Memory B cell (primary cell): Measurements from ENCODE around the gene ATP5ME.
"Not testable (repeated sequence)": the region's sequence is repeated elsewhere in the genome, so short reads cannot be mapped to it uniquely, and the experiment has no call there.

ENCODE experiments used
- ATAC-seq: fragments of 150-1000 bp; cut with Tn5 transposase; 2 replicates; pipeline ENCODE4 v1.10.0; 2021; ENCODE audit warnings: low read depth, mild to moderate bottlenecking, moderate library complexity
- DNase-seq, 2 donors: peaks; one replicate each; pipeline ENCODE4 v3.0.0; 2022; ENCODE audit warnings: low spot score in 2 of 2
- H3K27ac Mint-ChIP-seq: one replicate; pipeline ENCODE4 v1.8.0; 2022; ENCODE audit warnings: mild to moderate bottlenecking, moderate library complexity, mixed read lengths
- H3K27me3 Mint-ChIP-seq: one replicate; pipeline ENCODE4 v1.8.0; 2022; ENCODE audit warnings: mixed read lengths
- H3K36me3 Mint-ChIP-seq: one replicate; pipeline ENCODE4 v1.8.0; 2022; ENCODE audit warnings: mild to moderate bottlenecking, mixed read lengths
- H3K4me1 Mint-ChIP-seq: one replicate; pipeline ENCODE4 v1.8.0; 2022; ENCODE audit warnings: mixed read lengths
- H3K4me3 Mint-ChIP-seq: one replicate; pipeline ENCODE4 v1.8.0; 2022; ENCODE audit warnings: mild to moderate bottlenecking, moderate library complexity, mixed read lengths
- H3K9me3 Mint-ChIP-seq: one replicate; pipeline ENCODE4 v1.8.0; 2022; ENCODE audit warnings: mixed read lengths

The ATP5ME gene

DNA sequence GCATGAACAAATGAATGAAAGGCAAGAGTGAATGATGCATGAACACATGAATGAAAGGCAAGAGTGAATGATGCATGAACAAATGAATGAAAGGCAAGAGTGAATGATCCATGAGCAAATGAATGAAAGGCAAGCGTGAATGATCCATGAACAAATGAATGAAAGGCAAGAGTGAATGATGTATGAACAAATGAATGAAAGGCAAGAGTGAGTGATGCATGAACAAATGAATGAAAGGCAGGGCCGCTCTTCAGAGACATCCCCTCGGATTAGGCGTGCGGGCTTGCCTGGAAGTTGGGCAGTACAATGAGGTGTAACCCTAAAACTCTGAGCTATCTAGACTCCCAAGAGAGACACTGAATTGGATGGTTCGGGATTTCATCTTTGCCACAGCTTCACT, 35.3 kb upstream of the ATP5ME start:
- peak overlapping the region; percentile 59 for H3K27ac Mint-ChIP-seq
- ATAC-seq (no peak), DNase-seq (no peak)
- peaks cover 31% of the 10 kb centered on the region for H3K4me1 Mint-ChIP-seq
- no peaks in the 10 kb centered on the region for H3K9me3 Mint-ChIP-seq
- no peaks in the 10 kb centered on the region for H3K27me3 Mint-ChIP-seq
- H3K36me3 Mint-ChIP-seq: peaks cover 6% of the 10 kb centered on the region
- H3K4me3 Mint-ChIP-seq: no peak overlapping the region

DNA sequence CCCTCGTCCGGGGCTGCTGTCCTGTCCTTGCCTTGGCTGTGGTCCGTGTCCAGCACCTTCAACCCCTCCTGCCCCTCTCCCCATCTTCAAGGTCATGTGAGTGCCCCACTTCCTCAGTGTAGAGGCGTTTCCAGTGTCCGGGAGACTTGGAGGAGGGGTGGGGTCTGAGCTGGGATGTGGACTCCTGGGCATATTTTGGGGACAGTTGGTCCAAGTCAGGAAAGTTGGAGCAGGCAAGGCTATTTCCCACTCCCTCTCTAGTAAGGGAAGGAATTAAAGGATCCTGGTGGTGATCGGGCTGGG, 34.5 kb upstream of the ATP5ME start:
- H3K27ac Mint-ChIP-seq: no peak overlapping the region
- no peak for ATAC-seq
- H3K4me3 Mint-ChIP-seq: no peak overlapping the region
- H3K9me3 Mint-ChIP-seq: no peaks in the 10 kb centered on the region
- H3K36me3 Mint-ChIP-seq: peaks cover 6% of the 10 kb centered on the region
- no peak for DNase-seq
- H3K4me1 Mint-ChIP-seq: peaks cover 30% of the 10 kb centered on the region
- H3K27me3 Mint-ChIP-seq: no peaks in the 10 kb centered on the region

GRCh38 chr4:707929-708630, 34.0 kb upstream of the ATP5ME start:
- Mint-ChIP-seq H3K27me3 (no peaks in the 10 kb centered on the region), H3K27ac (no peak overlapping the region), H3K4me1 (peaks cover 30% of the 10 kb centered on the region), H3K4me3 (no peak overlapping the region), H3K36me3 (peaks cover 6% of the 10 kb centered on the region), H3K9me3 (no peaks in the 10 kb centered on the region)
- no peak for DNase-seq
- no peak for ATAC-seq

DNA sequence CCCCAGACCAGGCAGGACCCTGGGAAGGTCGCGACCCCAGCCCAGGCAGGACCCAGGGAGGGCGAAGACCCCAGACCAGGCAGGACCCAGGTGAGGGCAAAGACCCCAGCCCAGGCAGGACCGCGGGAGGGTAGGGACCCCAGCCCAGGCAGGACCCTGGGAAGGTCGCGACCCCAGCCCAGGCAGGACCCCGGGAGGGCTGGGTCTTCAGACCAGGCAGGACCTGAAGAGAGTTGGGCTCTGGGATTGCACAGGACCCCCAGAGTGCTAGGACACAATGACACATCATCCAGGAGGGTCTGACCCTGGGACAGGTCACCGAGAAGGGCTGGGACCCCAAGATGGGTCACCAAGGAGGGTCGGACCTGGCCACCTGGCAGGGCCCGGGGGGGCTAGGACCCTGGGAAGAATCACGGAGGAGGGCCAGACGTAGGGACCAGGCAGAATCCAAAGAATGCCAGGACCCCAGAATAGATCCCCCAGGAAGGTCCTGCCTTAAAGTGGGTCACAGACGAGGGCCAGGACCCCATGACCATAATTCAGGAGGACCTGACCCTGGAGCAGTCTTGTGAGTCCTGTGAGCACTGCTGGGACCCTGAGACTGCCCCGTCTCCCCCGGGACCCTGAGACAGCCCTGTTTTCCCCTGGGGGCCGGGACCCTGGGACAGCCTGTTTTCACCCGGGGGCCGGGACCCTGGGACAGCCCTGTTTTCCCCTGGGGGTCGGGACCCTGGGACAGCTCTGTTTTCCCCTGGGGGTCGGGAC, 32.9 kb upstream of the ATP5ME start:
- Mint-ChIP-seq H3K4me3 (peak overlapping the region; percentile 48), H3K36me3 (peaks cover 6% of the 10 kb centered on the region), H3K27ac (no peak overlapping the region)

GRCh38 chr4:706083-706633, 32.1 kb upstream of the ATP5ME start:
- ATAC-seq, H3K36me3 Mint-ChIP-seq, DNase-seq, H3K27me3 Mint-ChIP-seq, H3K9me3 Mint-ChIP-seq, H3K27ac Mint-ChIP-seq: not testable (repeated sequence)
- H3K4me3 Mint-ChIP-seq: peak overlapping the region; percentile 90
- peaks cover 30% of the 10 kb centered on the region for H3K4me1 Mint-ChIP-seq

More for the DNA sequence above, 32.9 kb upstream of the ATP5ME start:
- no peak for DNase-seq
- ATAC-seq: no peak
- no peaks in the 10 kb centered on the region for H3K27me3 Mint-ChIP-seq
- peaks cover 30% of the 10 kb centered on the region for H3K4me1 Mint-ChIP-seq
- no peaks in the 10 kb centered on the region for H3K9me3 Mint-ChIP-seq

- H3K27me3 Mint-ChIP-seq: no peaks in the 10 kb centered on the region
- ATAC-seq: peak; percentile 96
- peak within 1 kb of the TSS; percentile 75 for H3K27ac Mint-ChIP-seq
- peaks cover 6% of the 10 kb centered on the region for H3K36me3 Mint-ChIP-seq
- H3K4me1 Mint-ChIP-seq: peaks cover 34% of the 10 kb centered on the region
- peak within 1 kb of the TSS; percentile 90 for H3K4me3 Mint-ChIP-seq
- DNase-seq: peak; percentile 90 to 93
- no peaks in the 10 kb centered on the region for H3K9me3 Mint-ChIP-seq
These were observed 31.4 kb upstream of the ATP5ME start, which contains the start of gene PCGF3 for GRCh38 chr4:705278-706082. Gene PCGF3 (plus strand): TSS chr4:705832. CDS start chr4:733681, 27,849 bp downstream.

GRCh38 chr4:704971-705277, 30.8 kb upstream of the ATP5ME start:
- Mint-ChIP-seq H3K27me3 (no peaks in the 10 kb centered on the region), H3K36me3 (peaks cover 2% of the 10 kb centered on the region), H3K4me3 (peak overlapping the region; percentile 90), H3K27ac (peak overlapping the region; percentile 75), H3K9me3 (no peaks in the 10 kb centered on the region), H3K4me1 (peaks cover 28% of the 10 kb centered on the region)
- no peak for DNase-seq
- ATAC-seq: no peak

DNA sequence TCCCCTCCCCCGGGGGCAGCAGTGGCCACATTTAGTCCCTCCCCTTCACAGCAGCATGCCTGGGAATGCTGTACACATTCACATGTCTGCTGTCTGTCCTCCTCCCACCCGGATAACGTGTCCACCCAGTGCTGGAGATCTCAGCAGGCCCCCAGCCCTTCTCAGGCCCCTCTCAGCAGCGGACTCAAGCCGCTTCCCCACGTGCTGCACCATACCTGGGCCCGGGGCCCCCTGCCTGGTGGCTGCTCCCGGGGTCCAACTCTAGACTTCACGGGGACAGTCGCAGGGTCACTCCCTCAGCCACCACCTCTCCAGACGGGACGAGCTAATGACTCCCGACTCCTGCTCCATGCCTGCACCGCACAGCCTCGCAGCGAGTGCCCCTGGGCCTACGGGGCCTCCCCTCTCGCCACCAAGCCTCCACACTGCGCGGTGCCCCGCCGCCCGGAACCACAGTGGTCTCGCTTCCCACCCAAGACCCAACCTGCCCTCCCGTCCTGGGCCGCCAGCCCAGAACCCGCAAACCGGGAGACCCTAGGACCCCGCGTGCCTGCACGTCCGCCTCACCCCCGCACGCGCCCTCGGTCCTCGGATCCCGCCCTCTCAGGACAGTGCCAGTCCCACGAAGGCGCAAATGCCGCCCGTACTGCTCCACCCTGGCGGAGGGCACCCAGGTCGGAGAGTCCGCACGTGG, 30.3 kb upstream of the ATP5ME start:
- H3K27ac Mint-ChIP-seq: no peak overlapping the region
- DNase-seq (no peak), ATAC-seq (no peak)
- H3K27me3 Mint-ChIP-seq: no peaks in the 10 kb centered on the region
- peaks cover 25% of the 10 kb centered on the region for H3K4me1 Mint-ChIP-seq
- H3K4me3 Mint-ChIP-seq: peak overlapping the region; percentile 90
- H3K36me3 Mint-ChIP-seq: no peaks in the 10 kb centered on the region
- H3K9me3 Mint-ChIP-seq: no peaks in the 10 kb centered on the region

GRCh38 chr4:703336-704197, 29.5 kb upstream of the ATP5ME start:
- Mint-ChIP-seq H3K4me1 (peaks cover 23% of the 10 kb centered on the region), H3K9me3 (no peaks in the 10 kb centered on the region), H3K27ac (no peak overlapping the region), H3K36me3 (peaks cover 2% of the 10 kb centered on the region), H3K4me3 (no peak overlapping the region), H3K27me3 (no peaks in the 10 kb centered on the region)
- ATAC-seq: no peak
- no peak for DNase-seq

DNA sequence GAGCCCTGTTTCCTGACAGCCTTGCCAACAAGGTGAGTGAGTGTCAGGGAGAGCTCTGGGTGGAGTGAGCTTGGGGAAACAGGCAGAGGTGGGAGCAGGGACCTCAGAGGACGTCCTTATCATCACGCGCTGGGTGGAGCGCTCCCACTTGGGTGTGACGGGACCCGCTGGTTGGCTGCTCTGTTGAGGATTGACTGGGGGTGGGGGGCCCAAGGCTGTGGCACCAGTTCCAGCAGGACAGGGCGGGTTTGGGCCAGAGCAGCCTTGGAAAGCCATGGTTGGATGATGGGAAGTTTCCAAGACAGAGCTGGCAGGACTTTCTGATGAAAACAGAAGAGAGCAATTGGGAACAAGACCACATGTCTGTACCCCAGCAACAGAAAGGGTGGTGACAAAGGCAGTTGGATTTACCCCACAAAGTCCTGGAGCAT, 28.6 kb upstream of the ATP5ME start:
- peaks cover 23% of the 10 kb centered on the region for H3K4me1 Mint-ChIP-seq
- no peak overlapping the region for H3K27ac Mint-ChIP-seq
- ATAC-seq (no peak), DNase-seq (no peak)
- no peaks in the 10 kb centered on the region for H3K27me3 Mint-ChIP-seq
- no peak overlapping the region for H3K4me3 Mint-ChIP-seq
- no peaks in the 10 kb centered on the region for H3K9me3 Mint-ChIP-seq
- H3K36me3 Mint-ChIP-seq: peaks cover 2% of the 10 kb centered on the region

- Mint-ChIP-seq H3K4me3 (peak overlapping the region; percentile 24), H3K27ac (peak overlapping the region; percentile 68), H3K4me1 (peaks cover 21% of the 10 kb centered on the region), H3K9me3 (peaks cover 1% of the 10 kb centered on the region), H3K36me3 (peaks cover 4% of the 10 kb centered on the region), H3K27me3 (no peaks in the 10 kb centered on the region)
- no peak for DNase-seq
- ATAC-seq: no peak
These were observed 26.6 kb upstream of the ATP5ME start for GRCh38 chr4:700587-701264.

- H3K27ac Mint-ChIP-seq: peak overlapping the region; percentile 89
- H3K4me1 Mint-ChIP-seq: peaks cover 15% of the 10 kb centered on the region
These were observed 25.9 kb upstream of the ATP5ME start for GRCh38 chr4:699816-700580.

More at GRCh38 chr4:699816-700580, 25.9 kb upstream of the ATP5ME start:
- Mint-ChIP-seq H3K27me3 (no peaks in the 10 kb centered on the region), H3K4me3 (no peak overlapping the region), H3K9me3 (peaks cover 1% of the 10 kb centered on the region), H3K36me3 (peaks cover 4% of the 10 kb centered on the region)
- DNase-seq (no peak), ATAC-seq (no peak)
